ENCODE measurements around the gene AGK. TPM values are rescaled to one million over a fixed set of nuclear protein-coding genes. Genes with fewer than 3 reads are reported as not detected.

AGK gene
- total RNA-seq, 1 experiment from 2014 or later = 32.6 TPM

DNA sequence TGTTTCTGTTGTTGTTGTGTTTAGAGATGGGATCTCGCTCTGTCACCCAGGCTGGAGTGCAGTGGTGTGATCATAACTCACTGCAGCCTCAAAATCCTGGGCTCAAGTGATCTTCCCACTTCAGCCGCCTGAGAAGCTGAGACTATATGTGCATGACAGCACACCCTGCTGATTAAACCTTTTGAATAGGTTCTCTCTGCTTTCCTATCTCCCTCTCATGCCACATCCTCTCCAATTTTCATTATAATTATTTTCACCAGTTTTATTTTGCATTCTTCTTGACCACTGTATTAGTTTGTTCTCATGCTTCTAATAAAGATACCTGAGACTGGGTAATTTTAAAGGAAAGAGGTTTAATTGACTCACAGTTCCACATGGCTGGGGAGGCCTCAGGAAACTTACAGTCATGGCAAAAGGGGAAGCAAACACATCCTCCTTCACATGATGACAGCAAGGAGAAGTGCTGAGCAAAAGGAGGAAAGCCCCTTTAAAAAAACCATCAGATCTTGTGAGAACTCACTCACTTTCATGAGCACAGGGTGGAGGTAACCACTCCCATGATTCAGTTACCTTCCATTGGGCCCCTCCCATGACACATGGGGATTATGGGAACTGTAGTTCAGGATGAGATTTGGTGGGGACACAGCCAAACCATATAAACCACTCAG, 12.9 kb downstream of the AGK start:
- intact Hi-C loops (cut with micrococcal nuclease; ENCODE audit: unreplicated experiment) = no loop called here
- Histone ChIP-seq H3K27me3 (ENCODE audit: control insufficient read depth, insufficient read depth, low read length) (no peaks in the 10 kb centered on the region), H3K9me3 (ENCODE audit: control insufficient read depth, insufficient read depth, low read depth, low read length) (no peaks in the 10 kb centered on the region), H3K4me1 (ENCODE audit: control insufficient read depth, insufficient read depth, low read length) (no peaks in the 10 kb centered on the region), H3K4me3 (ENCODE audit: low read depth in 2 of 2, low read length in 2 of 2) (no peak overlapping the region), H3K36me3 (ENCODE audit: control insufficient read depth, insufficient read depth, low read length) (no peaks in the 10 kb centered on the region; the same call in 1 of the 2 replicates), H3K27ac (ENCODE audit: low read length) (no peak overlapping the region)
- in situ Hi-C loops (cut with HindIII; ENCODE audit: low pct_unique_long_range_greater_than_20kb, low sequenced_read_pairs) = no loop called here
- DNase-seq (ENCODE audit: low read depth, low spot score) (no peak), ATAC-seq (no peak)
- POLR2A ChIA-PET = interaction anchor here (1.2 kb wide), 1 partner anchor 10 kb away, joined by 3 read pairs; no protein-coding TSS in a partner anchor
- BruUV-seq (replicated peaks) = no TSS peak
- CTCF ChIA-PET = no interaction called here
- TF ChIP-seq, protein P1, sequence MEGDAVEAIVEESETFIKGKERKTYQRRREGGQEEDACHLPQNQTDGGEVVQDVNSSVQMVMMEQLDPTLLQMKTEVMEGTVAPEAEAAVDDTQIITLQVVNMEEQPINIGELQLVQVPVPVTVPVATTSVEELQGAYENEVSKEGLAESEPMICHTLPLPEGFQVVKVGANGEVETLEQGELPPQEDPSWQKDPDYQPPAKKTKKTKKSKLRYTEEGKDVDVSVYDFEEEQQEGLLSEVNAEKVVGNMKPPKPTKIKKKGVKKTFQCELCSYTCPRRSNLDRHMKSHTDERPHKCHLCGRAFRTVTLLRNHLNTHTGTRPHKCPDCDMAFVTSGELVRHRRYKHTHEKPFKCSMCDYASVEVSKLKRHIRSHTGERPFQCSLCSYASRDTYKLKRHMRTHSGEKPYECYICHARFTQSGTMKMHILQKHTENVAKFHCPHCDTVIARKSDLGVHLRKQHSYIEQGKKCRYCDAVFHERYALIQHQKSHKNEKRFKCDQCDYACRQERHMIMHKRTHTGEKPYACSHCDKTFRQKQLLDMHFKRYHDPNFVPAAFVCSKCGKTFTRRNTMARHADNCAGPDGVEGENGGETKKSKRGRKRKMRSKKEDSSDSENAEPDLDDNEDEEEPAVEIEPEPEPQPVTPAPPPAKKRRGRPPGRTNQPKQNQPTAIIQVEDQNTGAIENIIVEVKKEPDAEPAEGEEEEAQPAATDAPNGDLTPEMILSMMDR (IDR thresholded peaks at IDR 0.05) = no peak
- TF ChIP-seq, protein P2, sequence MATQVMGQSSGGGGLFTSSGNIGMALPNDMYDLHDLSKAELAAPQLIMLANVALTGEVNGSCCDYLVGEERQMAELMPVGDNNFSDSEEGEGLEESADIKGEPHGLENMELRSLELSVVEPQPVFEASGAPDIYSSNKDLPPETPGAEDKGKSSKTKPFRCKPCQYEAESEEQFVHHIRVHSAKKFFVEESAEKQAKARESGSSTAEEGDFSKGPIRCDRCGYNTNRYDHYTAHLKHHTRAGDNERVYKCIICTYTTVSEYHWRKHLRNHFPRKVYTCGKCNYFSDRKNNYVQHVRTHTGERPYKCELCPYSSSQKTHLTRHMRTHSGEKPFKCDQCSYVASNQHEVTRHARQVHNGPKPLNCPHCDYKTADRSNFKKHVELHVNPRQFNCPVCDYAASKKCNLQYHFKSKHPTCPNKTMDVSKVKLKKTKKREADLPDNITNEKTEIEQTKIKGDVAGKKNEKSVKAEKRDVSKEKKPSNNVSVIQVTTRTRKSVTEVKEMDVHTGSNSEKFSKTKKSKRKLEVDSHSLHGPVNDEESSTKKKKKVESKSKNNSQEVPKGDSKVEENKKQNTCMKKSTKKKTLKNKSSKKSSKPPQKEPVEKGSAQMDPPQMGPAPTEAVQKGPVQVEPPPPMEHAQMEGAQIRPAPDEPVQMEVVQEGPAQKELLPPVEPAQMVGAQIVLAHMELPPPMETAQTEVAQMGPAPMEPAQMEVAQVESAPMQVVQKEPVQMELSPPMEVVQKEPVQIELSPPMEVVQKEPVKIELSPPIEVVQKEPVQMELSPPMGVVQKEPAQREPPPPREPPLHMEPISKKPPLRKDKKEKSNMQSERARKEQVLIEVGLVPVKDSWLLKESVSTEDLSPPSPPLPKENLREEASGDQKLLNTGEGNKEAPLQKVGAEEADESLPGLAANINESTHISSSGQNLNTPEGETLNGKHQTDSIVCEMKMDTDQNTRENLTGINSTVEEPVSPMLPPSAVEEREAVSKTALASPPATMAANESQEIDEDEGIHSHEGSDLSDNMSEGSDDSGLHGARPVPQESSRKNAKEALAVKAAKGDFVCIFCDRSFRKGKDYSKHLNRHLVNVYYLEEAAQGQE (IDR thresholded peaks at IDR 0.05; ENCODE audit: insufficient read depth in 1 of 2, low read depth in 2 of 2, low read length in 1 of 2) = no peak
- TF ChIP-seq TCF7L2 (IDR thresholded peaks at IDR 0.05; ENCODE audit: low read depth, low read length) (no peak), POLR2AphosphoS5 (IDR thresholded peaks at IDR 0.05; ENCODE audit: low read depth, low read length) (no peak), SIN3A (IDR thresholded peaks at IDR 0.05; ENCODE audit: borderline replicate concordance, insufficient read depth, low read depth, low read length) (no peak)

DNA sequence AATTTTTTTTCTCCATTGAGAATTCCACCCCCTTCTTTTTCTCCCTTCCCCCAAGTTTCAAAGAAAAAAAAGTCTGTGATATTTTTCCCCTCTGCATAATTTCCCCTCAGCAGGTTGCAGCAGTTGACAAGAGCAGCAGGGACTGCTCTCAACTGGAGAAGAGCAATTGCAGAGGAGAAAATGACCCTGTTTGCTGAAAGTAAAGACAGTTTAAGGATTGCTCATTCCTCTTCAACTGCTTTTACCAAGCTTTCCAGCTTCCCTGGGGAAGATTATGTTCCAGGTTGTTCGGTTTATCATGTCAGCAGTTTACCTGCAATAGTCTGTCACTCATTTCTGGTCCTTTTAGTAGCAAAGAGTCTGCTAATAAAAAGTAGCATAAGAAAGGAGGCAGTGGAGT, 16.2 kb downstream of the AGK start:
- intact Hi-C loops (cut with micrococcal nuclease; ENCODE audit: unreplicated experiment) (no loop called here), in situ Hi-C loops (cut with HindIII; ENCODE audit: low pct_unique_long_range_greater_than_20kb, low sequenced_read_pairs) (no loop called here)
- H3K27ac ChIP-seq (ENCODE audit: low read length) = no peak overlapping the region
- no peak for DNase-seq (ENCODE audit: low read depth, low spot score)
- ATAC-seq = no peak
- ChIA-PET CTCF (no interaction called here), POLR2A (no interaction called here)
- no TSS peak for BruUV-seq (replicated peaks)
- no peak overlapping the region for H3K4me3 ChIP-seq (ENCODE audit: low read depth in 2 of 2, low read length in 2 of 2)
- TF ChIP-seq TCF7L2 (IDR thresholded peaks at IDR 0.05; ENCODE audit: low read depth, low read length) = no peak
- TF ChIP-seq POLR2AphosphoS5 (IDR thresholded peaks at IDR 0.05; ENCODE audit: low read depth, low read length) = no peak
- TF ChIP-seq SIN3A (IDR thresholded peaks at IDR 0.05; ENCODE audit: borderline replicate concordance, insufficient read depth, low read depth, low read length) = no peak
- TF ChIP-seq, protein P2 (IDR thresholded peaks at IDR 0.05; ENCODE audit: insufficient read depth in 1 of 2, low read depth in 2 of 2, low read length in 1 of 2) = no peak
- TF ChIP-seq, protein P1 (IDR thresholded peaks at IDR 0.05) = no peak
- H3K9me3 ChIP-seq (ENCODE audit: control insufficient read depth, insufficient read depth, low read depth, low read length) = no peaks in the 10 kb centered on the region
- H3K36me3 ChIP-seq (ENCODE audit: control insufficient read depth, insufficient read depth, low read length) = no peaks in the 10 kb centered on the region; the same call in 1 of the 2 replicates
- H3K27me3 ChIP-seq (ENCODE audit: control insufficient read depth, insufficient read depth, low read length) = no peaks in the 10 kb centered on the region
- H3K4me1 ChIP-seq (ENCODE audit: control insufficient read depth, insufficient read depth, low read length) = no peaks in the 10 kb centered on the region

All from Panc1 (cell line).